Adrenal gland (tissue), 12 donors: Measurements from ENCODE around the gene OBP2B. TPM values are rescaled to one million over a fixed set of nuclear protein-coding genes. Genes with fewer than 3 reads are reported as not detected.

Experiments
- DNase-seq, 7 donors: peaks; one replicate each; pipeline ENCODE4 v3.0.0-alpha.2; 2019 to 2020
- H3K27ac ChIP-seq, 5 donors: fragments of 200-600 bp; sonication (generic) in 4 of 5; 1 replicate in 3 of 5; 2 replicates in 2 of 5; pipeline versions ENCODE4 v1.5.1 to v1.8.0; 2016 to 2020; ENCODE audit warnings: mild to moderate bottlenecking in 1 of 5
- H3K27me3 ChIP-seq: fragments of 200-600 bp; 2 replicates; pipeline ENCODE4 v1.8.0; 2021
- H3K36me3 ChIP-seq, 2 donors: fragments of 200-600 bp; replicated peaks in 1 of 2; 1 replicate in 1 of 2; 2 replicates in 1 of 2; pipeline versions ENCODE4 v1.5.1 to v1.8.0; 2018 to 2022
- H3K4me1 ChIP-seq, 2 donors: fragments of 200-600 bp; replicated peaks in 1 of 2; 1 replicate in 1 of 2; 2 replicates in 1 of 2; pipeline versions ENCODE4 v1.5.1 to v1.8.0; 2018 to 2021
- H3K4me3 ChIP-seq, 4 donors: fragments of 200-600 bp; sonication (generic) in 3 of 4; one replicate each; pipeline ENCODE4 v1.5.1; 2016 to 2018
- H3K9me3 ChIP-seq, 3 donors: fragments of 200-600 bp; sonication (generic) in 1 of 3; replicated peaks in 1 of 3; 1 replicate in 2 of 3; 2 replicates in 1 of 3; pipeline versions ENCODE4 v1.5.1 to v1.8.0; 2016 to 2021
- POLR2A ChIP-seq, 2 donors: fragments of 450-650 bp; IDR thresholded peaks; one replicate each; pipeline ENCODE4 v1.6.1; 2017; ENCODE audit warnings: antibody characterized with exemption in 2 of 2, mild to moderate bottlenecking in 2 of 2, moderate library complexity in 1 of 2
- WGBS, 4 donors: extraction: QIAGEN DNeasy Blood & Tissue Kit in 2 of 4; methylation state at CpG; one replicate each; pipeline versions ENCODE4 v1.1.5 to v1.1.7; 2013 to 2017; 5-methylcytosine and 5-hydroxymethylcytosine counted together
- intact Hi-C, 2 donors: fragments of 100-400 bp; cut with DNase I; formaldehyde crosslinking; loops; one replicate each; pipeline versions ENCODE4 v1.14.1 to v1.15.0; 2022 to 2023
- polyA plus RNA-seq, 3 donors: library from polyadenylated mRNA; stranded (reverse); fragments of 200-250 nt in 2 of 3; fragments of 350-450 nt in 1 of 3; fragmentation: Illumina TruSeq in 1 of 3; extraction: RNeasy Lipid Tissue Mini Kit (QIAGEN cat#74804) in 1 of 3; gene quantifications; one replicate each; pipeline ENCODE4 v1.2.3, GENCODE V29; 2013 to 2014
- total RNA-seq, 9 donors: library from RNA; depleted of rRNA in 4 of 9; stranded (reverse); fragments of >200 nt in 4 of 9; fragments of 120-200 nt in 1 of 9; fragmentation: NEBNext Ultra II Directional in 1 of 9; extraction: Animal tissue kit (Norgen Biotek cat#: 25700) in 1 of 9; gene quantifications; one replicate each; pipeline versions ENCODE4 v1.1.0 to v1.2.4, GENCODE V29; 2013 to 2023
- TF ChIP-seq, protein P1 (sequence below), 6 experiments: fragments of 450-650 bp in 4 of 6; fragments of 200-600 bp in 2 of 6; sonication (generic) in 1 of 6; IDR thresholded peaks; 1 replicate in 5 of 6; 2 replicates in 1 of 6; pipeline versions ENCODE4 v1.5.1 to v1.8.0; 2016 to 2021; ENCODE audit warnings: antibody characterized with exemption in 6 of 6, mild to moderate bottlenecking in 2 of 6, moderate library complexity in 1 of 6
- donor health status: healthy with polysubstance abuse.
- donor health status: Bipolar disorder and iron deficiency.
- donor health status: DM: yes; HTN: yes; CAD: no.
- donor health status: DM: no; HTN: no; CAD: no.
- donor health status: DM: no; HTN: no; CAD: no.
- donor health status: DM: yes; HTN: yes; CAD: no.

The OBP2B gene
- total and polyA plus RNA-seq, 12 donors, result 0.11 to 0.32 TPM; not detected in 10

- TF ChIP-seq, protein P1, sequence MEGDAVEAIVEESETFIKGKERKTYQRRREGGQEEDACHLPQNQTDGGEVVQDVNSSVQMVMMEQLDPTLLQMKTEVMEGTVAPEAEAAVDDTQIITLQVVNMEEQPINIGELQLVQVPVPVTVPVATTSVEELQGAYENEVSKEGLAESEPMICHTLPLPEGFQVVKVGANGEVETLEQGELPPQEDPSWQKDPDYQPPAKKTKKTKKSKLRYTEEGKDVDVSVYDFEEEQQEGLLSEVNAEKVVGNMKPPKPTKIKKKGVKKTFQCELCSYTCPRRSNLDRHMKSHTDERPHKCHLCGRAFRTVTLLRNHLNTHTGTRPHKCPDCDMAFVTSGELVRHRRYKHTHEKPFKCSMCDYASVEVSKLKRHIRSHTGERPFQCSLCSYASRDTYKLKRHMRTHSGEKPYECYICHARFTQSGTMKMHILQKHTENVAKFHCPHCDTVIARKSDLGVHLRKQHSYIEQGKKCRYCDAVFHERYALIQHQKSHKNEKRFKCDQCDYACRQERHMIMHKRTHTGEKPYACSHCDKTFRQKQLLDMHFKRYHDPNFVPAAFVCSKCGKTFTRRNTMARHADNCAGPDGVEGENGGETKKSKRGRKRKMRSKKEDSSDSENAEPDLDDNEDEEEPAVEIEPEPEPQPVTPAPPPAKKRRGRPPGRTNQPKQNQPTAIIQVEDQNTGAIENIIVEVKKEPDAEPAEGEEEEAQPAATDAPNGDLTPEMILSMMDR (IDR thresholded peaks at IDR 0.05), result no peak
Observed at GRCh38 chr9:133203506-133204075, 5.5 kb downstream of the OBP2B start.

DNA sequence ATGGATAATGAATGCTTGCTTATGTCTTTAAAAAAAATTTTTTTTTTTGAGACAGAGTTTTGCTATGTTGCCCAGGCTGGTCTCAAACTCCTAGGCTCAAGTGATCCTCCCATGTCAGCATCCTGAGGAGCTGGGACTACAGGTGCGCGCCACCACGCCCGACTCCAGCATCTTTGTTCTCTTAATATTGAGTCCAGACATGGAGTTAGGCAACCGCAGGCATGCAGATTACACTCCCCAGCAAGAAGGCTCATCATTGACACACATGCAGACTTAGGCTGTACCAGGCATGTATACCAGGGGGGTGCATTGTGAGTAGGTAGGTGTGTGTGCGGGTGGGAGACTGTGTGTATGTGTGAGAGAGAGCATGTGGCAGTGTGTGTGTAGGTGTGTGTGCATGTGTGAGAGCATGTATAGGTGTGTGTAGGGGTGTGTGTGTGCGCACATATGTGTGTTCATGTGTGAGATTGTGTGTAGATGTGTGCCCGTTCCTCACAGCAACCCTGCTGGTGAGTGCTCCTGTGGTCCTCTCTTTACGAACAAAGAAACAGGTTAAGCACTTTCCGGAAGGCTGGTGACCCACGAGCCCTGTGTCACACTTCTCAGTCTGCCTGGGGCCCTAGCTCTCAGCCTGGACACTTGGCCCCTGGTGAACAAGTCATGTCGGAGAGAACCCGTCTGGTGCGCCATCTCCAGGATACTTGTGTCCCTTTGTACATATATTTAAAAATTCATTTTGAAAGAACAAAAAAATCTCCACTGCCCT is 6.2 kb downstream of the OBP2B start:
- Histone ChIP-seq H3K27me3 (peaks cover 5% of the 10 kb centered on the region), H3K9me3 (no peaks in the 10 kb centered on the region), H3K27ac (no peak overlapping the region), H3K36me3 (no peaks in the 10 kb centered on the region), H3K4me1 (no peaks in the 10 kb centered on the region), H3K4me3 (no peak overlapping the region)
- TF ChIP-seq, protein P1 (IDR thresholded peaks at IDR 0.05), result no peak
- TF ChIP-seq POLR2A (IDR thresholded peaks at IDR 0.05), result no peak
- WGBS, 4 donors, result 86 to 90% (median 89%) methylated on average over 14 of the region's 14 CpGs
- DNase-seq, result peak in 2 of 7 donors; percentile 7 to 35
- intact Hi-C loops, result no loop called here

More at GRCh38 chr9:133203506-133204075, 5.5 kb downstream of the OBP2B start:
- peaks cover 5% of the 10 kb centered on the region for H3K27me3 ChIP-seq
- H3K36me3 ChIP-seq, result no peaks in the 10 kb centered on the region
- intact Hi-C loops, result no loop called here
- no peaks in the 10 kb centered on the region for H3K4me1 ChIP-seq
- H3K9me3 ChIP-seq, result no peaks in the 10 kb centered on the region
- WGBS, 4 donors, result 68 to 88% (median 73%) methylated on average over 6 to 10 of the region's 10 CpGs
- H3K4me3 ChIP-seq, result no peak overlapping the region
- no peak overlapping the region for H3K27ac ChIP-seq
- peak in 2 of 7 donors; percentile 13 to 21 for DNase-seq

DNA sequence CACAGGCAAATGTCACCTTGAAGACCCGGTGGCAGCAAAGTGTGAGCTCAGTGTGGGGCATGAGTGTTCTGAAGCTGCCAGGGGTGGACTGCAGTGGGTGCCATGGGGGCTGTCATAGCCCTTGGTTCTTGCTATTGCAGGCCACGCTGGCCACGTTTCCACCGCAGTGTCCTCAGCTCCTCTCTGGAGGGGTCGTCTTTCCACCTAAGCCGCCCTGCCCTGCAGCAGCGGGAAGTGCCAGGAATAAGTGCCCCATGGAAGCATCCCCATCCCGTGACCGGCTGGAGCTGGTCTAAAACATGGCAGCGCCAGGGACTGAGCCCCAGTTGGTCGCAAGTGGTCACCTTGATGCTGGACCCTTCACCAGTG is 6.9 kb downstream of the OBP2B start:
- no peak for TF ChIP-seq POLR2A (IDR thresholded peaks at IDR 0.05)
- TF ChIP-seq, protein P1 (IDR thresholded peaks at IDR 0.05), result no peak
- Histone ChIP-seq H3K4me1 (no peaks in the 10 kb centered on the region), H3K36me3 (no peaks in the 10 kb centered on the region), H3K27me3 (peaks cover 5% of the 10 kb centered on the region), H3K4me3 (no peak overlapping the region), H3K9me3 (no peaks in the 10 kb centered on the region), H3K27ac (no peak overlapping the region)
- 67 to 88% (median 85%) methylated on average over 2 to 11 of the region's 11 CpGs for WGBS, 4 donors
- DNase-seq, result peak in 2 of 7 donors; percentile 14 to 29
- intact Hi-C loops, result no loop called here

- Histone ChIP-seq H3K36me3 (no peaks in the 10 kb centered on the region), H3K4me3 (no peak overlapping the region), H3K4me1 (no peaks in the 10 kb centered on the region), H3K27me3 (peaks cover 5% of the 10 kb centered on the region), H3K9me3 (no peaks in the 10 kb centered on the region), H3K27ac (no peak overlapping the region)
- peak in 2 of 7 donors; percentile 9 to 24 for DNase-seq
- intact Hi-C loops, result no loop called here
- TF ChIP-seq, protein P1 (IDR thresholded peaks at IDR 0.05), result no peak
- no peak for TF ChIP-seq POLR2A (IDR thresholded peaks at IDR 0.05)
- WGBS, 4 donors, result 79 to 85% (median 83%) methylated on average over 13 of the region's 13 CpGs
Observed at GRCh38 chr9:133201424-133202144, 7.5 kb downstream of the OBP2B start.
